ENCODE measurements around the gene CNTNAP2. TPM values are rescaled to one million over a fixed set of nuclear protein-coding genes. Genes with fewer than 3 reads are reported as not detected.

Gene CNTNAP2
- total and polyA plus RNA-seq, 9 of the 15 experiments (the other 6 are each of a cell fraction or from before 2014, with no cell fraction given): 0.04 to 0.62 (median 0.09) TPM; not detected in 4

DNA sequence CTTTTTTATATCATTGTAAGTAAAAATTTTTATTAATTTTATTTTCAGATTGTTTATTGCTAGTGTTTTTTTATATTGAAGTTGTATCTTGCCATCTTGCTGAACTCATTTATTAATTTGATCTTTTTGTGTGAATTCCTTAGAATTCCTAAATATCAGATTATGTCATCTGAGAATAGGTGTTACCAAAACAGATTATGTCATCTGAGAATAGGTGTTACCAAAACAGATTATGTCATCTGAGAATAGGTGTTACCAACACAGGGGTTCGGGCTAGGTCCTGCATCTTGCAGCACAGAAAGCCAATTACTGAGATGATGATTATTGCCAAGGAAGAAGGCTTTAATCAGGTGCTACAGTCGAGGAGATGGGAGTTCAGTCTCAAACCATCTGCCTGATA, 383.4 kb downstream of the CNTNAP2 start:
- ChIA-PET POLR2A (no interaction called here), CTCF (ENCODE audit: low intra/inter-chr PET ratio) (no interaction called here)
- Histone ChIP-seq H3K27me3 (ENCODE audit: control insufficient read depth in 2 of 2, insufficient read depth in 2 of 2, low read length in 2 of 2) (no peaks in the 10 kb centered on the region), H3K4me3 (no peak overlapping the region), H3K9me3 (replicated peaks; ENCODE audit: control insufficient read depth, insufficient read depth, low read depth, low read length) (peaks cover 6% of the 10 kb centered on the region; the same call in 1 of the 2 replicates), H3K9me1 (ENCODE audit: control insufficient read depth, insufficient read depth, low read length) (no peaks in the 10 kb centered on the region), H3K9ac (ENCODE audit: insufficient read depth in 1 of 2, low read depth in 2 of 2, low read length in 2 of 2) (no peak overlapping the region), H4K20me1 (replicated peaks; ENCODE audit: control insufficient read depth, insufficient read depth, low read length) (no peaks in the 10 kb centered on the region), H3K36me3 (ENCODE audit: control insufficient read depth, insufficient read depth, low read length) (no peaks in the 10 kb centered on the region), H3K4me1 (replicated peaks in 1 of 2; ENCODE audit: control insufficient read depth in 2 of 2, insufficient read depth in 2 of 2, low read length in 2 of 2) (no peaks in the 10 kb centered on the region), H3K4me2 (ENCODE audit: insufficient read depth, low read length) (no peak overlapping the region), H3K27ac (ENCODE audit: extremely low read depth, low read depth, low read length) (no peak overlapping the region), H3K79me2 (ENCODE audit: control insufficient read depth, insufficient read depth, low read length) (no peaks in the 10 kb centered on the region), H2AFZ (ENCODE audit: low read depth, low read length) (no peak overlapping the region)
- WGBS (ENCODE audit: insufficient coverage, low coverage, missing lambda C conversion rate): 0% methylated on average over 2 of the region's 2 CpGs
- ATAC-seq: no peak
- BruUV-seq (replicated peaks): no TSS peak
- DNase-seq (ENCODE audit: extremely low read depth in 1 of 4, low spot score in 3 of 4): no peak
- FAIRE-seq: no peak
- intact Hi-C loops (cut with micrococcal nuclease) (no loop called here), in situ Hi-C loops (cut with MboI) (no loop called here)
- no peak for TF ChIP-seq BRD4 (IDR thresholded peaks at IDR 0.05)
- TF ChIP-seq TAF15 (IDR thresholded peaks at IDR 0.05; ENCODE audit: low read depth, low read length): no peak
- no peak for TF ChIP-seq ZKSCAN1 (IDR thresholded peaks at IDR 0.05; ENCODE audit: low read depth, low read length)
- TF ChIP-seq, protein P1, sequence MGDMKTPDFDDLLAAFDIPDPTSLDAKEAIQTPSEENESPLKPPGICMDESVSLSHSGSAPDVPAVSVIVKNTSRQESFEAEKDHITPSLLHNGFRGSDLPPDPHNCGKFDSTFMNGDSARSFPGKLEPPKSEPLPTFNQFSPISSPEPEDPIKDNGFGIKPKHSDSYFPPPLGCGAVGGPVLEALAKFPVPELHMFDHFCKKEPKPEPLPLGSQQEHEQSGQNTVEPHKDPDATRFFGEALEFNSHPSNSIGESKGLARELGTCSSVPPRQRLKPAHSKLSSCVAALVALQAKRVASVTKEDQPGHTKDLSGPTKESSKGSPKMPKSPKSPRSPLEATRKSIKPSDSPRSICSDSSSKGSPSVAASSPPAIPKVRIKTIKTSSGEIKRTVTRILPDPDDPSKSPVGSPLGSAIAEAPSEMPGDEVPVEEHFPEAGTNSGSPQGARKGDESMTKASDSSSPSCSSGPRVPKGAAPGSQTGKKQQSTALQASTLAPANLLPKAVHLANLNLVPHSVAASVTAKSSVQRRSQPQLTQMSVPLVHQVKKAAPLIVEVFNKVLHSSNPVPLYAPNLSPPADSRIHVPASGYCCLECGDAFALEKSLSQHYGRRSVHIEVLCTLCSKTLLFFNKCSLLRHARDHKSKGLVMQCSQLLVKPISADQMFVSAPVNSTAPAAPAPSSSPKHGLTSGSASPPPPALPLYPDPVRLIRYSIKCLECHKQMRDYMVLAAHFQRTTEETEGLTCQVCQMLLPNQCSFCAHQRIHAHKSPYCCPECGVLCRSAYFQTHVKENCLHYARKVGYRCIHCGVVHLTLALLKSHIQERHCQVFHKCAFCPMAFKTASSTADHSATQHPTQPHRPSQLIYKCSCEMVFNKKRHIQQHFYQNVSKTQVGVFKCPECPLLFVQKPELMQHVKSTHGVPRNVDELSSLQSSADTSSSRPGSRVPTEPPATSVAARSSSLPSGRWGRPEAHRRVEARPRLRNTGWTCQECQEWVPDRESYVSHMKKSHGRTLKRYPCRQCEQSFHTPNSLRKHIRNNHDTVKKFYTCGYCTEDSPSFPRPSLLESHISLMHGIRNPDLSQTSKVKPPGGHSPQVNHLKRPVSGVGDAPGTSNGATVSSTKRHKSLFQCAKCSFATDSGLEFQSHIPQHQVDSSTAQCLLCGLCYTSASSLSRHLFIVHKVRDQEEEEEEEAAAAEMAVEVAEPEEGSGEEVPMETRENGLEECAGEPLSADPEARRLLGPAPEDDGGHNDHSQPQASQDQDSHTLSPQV (IDR thresholded peaks at IDR 0.05): no peak
- no peak for TF ChIP-seq HNRNPK (IDR thresholded peaks at IDR 0.05; ENCODE audit: low read depth, low read length, poor library complexity, severe bottlenecking)
- TF ChIP-seq CBX2 (IDR thresholded peaks at IDR 0.05; ENCODE audit: insufficient read depth, low read length, poor library complexity, severe bottlenecking): no peak
- TF ChIP-seq GATAD2B (IDR thresholded peaks at IDR 0.05; ENCODE audit: borderline replicate concordance): no peak
- no peak for TF ChIP-seq SRSF1 (IDR thresholded peaks at IDR 0.05; ENCODE audit: low read depth, low read length)
- no peak for TF ChIP-seq ZNF184 (CRISPR knock-in tag; IDR thresholded peaks at IDR 0.05)
- TF ChIP-seq ZNF512 (tag; IDR thresholded peaks at IDR 0.05): no peak
- TF ChIP-seq SUPT5H (IDR thresholded peaks at IDR 0.05): no peak
- TF ChIP-seq SPI1 (IDR thresholded peaks at IDR 0.05; ENCODE audit: borderline replicate concordance, low read depth, low read length): no peak
- no peak for TF ChIP-seq PHF21A (IDR thresholded peaks at IDR 0.05; ENCODE audit: borderline replicate concordance, low read depth)
- TF ChIP-seq DIDO1 (tag; IDR thresholded peaks at IDR 0.05; ENCODE audit: low read depth): no peak
- TF ChIP-seq ZNF3 (CRISPR knock-in tag; IDR thresholded peaks at IDR 0.05): no peak
- TF ChIP-seq ZNF41 (CRISPR knock-in tag; conservative IDR thresholded peaks at IDR 0.05): no peak
- TF ChIP-seq, protein P2, sequence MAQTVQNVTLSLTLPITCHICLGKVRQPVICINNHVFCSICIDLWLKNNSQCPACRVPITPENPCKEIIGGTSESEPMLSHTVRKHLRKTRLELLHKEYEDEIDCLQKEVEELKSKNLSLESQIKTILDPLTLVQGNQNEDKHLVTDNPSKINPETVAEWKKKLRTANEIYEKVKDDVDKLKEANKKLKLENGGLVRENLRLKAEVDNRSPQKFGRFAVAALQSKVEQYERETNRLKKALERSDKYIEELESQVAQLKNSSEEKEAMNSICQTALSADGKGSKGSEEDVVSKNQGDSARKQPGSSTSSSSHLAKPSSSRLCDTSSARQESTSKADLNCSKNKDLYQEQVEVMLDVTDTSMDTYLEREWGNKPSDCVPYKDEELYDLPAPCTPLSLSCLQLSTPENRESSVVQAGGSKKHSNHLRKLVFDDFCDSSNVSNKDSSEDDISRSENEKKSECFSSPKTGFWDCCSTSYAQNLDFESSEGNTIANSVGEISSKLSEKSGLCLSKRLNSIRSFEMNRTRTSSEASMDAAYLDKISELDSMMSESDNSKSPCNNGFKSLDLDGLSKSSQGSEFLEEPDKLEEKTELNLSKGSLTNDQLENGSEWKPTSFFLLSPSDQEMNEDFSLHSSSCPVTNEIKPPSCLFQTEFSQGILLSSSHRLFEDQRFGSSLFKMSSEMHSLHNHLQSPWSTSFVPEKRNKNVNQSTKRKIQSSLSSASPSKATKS (CRISPR knock-in tag; IDR thresholded peaks at IDR 0.05): no peak
- TF ChIP-seq STAT5A (IDR thresholded peaks at IDR 0.05; ENCODE audit: borderline replicate concordance, low read length): no peak
